GM23338 (cell line): ENCODE data around the gene GRHPR. TPM values are rescaled to one million over a fixed set of nuclear protein-coding genes. Genes with fewer than 3 reads are reported as not detected.

Experiments used
- ATAC-seq: fragments of 200-7000 bp; cut with Tn5 transposase; 3 replicates; pipeline ENCODE4 v1.9.1; 2020
- DNase-seq: peaks from one replicate; pipeline ENCODE4 v3.0.0-alpha.2; 2015; ENCODE audit warnings: low spot score
- H2AFZ ChIP-seq: fragments of 200-600 bp; sonication (generic); 2 replicates; pipeline ENCODE4 v1.8.0; 2016; ENCODE audit warnings: antibody characterized with exemption, mild to moderate bottlenecking, moderate library complexity
- H3F3A ChIP-seq: fragments of 200-600 bp; sonication (generic); replicated peaks from 2 replicates; pipeline ENCODE4 v1.8.0; 2017; ENCODE audit warnings: antibody characterized with exemption, mixed run types, low read depth
- H3K27ac ChIP-seq: fragments of 200-600 bp; sonication (generic); 2 replicates; pipeline ENCODE4 v1.6.1; 2016; ENCODE audit warnings: low read depth
- H3K27me3 ChIP-seq: fragments of 200-600 bp; sonication (generic); 2 replicates; pipeline ENCODE4 v1.8.0; 2016; ENCODE audit warnings: mild to moderate bottlenecking, mixed run types, moderate library complexity; ENCODE audit not compliant: insufficient read depth
- H3K36me3 ChIP-seq: fragments of 200-600 bp; sonication (generic); 2 replicates; pipeline ENCODE4 v1.8.0; 2016; ENCODE audit warnings: mild to moderate bottlenecking; ENCODE audit not compliant: insufficient read depth
- H3K4me1 ChIP-seq: fragments of 200-600 bp; sonication (generic); 2 replicates; pipeline ENCODE4 v1.8.0; 2016; ENCODE audit warnings: mild to moderate bottlenecking, moderate library complexity; ENCODE audit not compliant: insufficient read depth
- H3K4me2 ChIP-seq: fragments of 200-600 bp; sonication (generic); 2 replicates; pipeline ENCODE4 v1.7.1; 2017; ENCODE audit warnings: mixed run types
- H3K4me3 ChIP-seq: fragments of 200-600 bp; sonication (generic); 2 replicates; pipeline ENCODE4 v1.6.1; 2016; ENCODE audit warnings: mixed run types
- H3K79me2 ChIP-seq: fragments of 200-600 bp; sonication (generic); replicated peaks from 2 replicates; pipeline ENCODE4 v1.8.0; 2017; ENCODE audit warnings: mild to moderate bottlenecking; ENCODE audit not compliant: insufficient read depth
- H3K9me2 ChIP-seq: fragments of 200-600 bp; sonication (generic); 2 replicates; pipeline ENCODE4 v1.8.0; 2017; ENCODE audit not compliant: insufficient read depth
- H4K20me1 ChIP-seq: fragments of 200-600 bp; sonication (generic); replicated peaks from 2 replicates; pipeline ENCODE4 v1.8.0; 2017; ENCODE audit warnings: mild to moderate bottlenecking; ENCODE audit not compliant: insufficient read depth
- H3K27ac Mint-ChIP-seq: 2 replicates; pipeline ENCODE4 v1.8.0; 2020; ENCODE audit warnings: inconsistent platforms, mild to moderate bottlenecking, moderate library complexity, mixed read lengths
- H3K27me3 Mint-ChIP-seq: 3 replicates; pipeline ENCODE4 v1.8.0; 2022; ENCODE audit warnings: low read depth, mild to moderate bottlenecking, moderate library complexity, mixed read lengths, inconsistent platforms; ENCODE audit not compliant: insufficient read depth, poor library complexity
- H3K36me3 Mint-ChIP-seq: 3 replicates; pipeline ENCODE4 v1.8.0; 2021; ENCODE audit warnings: low read depth, mild to moderate bottlenecking, inconsistent platforms, moderate library complexity, mixed read lengths
- H3K4me1 Mint-ChIP-seq: 3 replicates; pipeline ENCODE4 v1.8.0; 2020; ENCODE audit warnings: mild to moderate bottlenecking, inconsistent platforms, mixed read lengths
- H3K4me3 Mint-ChIP-seq: 3 replicates; pipeline ENCODE4 v1.8.0; 2021; ENCODE audit warnings: moderate library complexity, mild to moderate bottlenecking, inconsistent platforms, mixed read lengths
- H3K9me3 Mint-ChIP-seq: 3 replicates; pipeline ENCODE4 v1.8.0; 2020; ENCODE audit warnings: moderate library complexity, mild to moderate bottlenecking, inconsistent platforms, mixed read lengths
- CREB1 ChIP-seq: fragments of 250-450 bp; sonication (Bioruptor Pico); IDR thresholded peaks from 2 replicates; pipeline ENCODE4 v1.5.0; 2020; ENCODE audit warnings: low read depth, mild to moderate bottlenecking, moderate library complexity
- EZH2 ChIP-seq: fragments of 200-600 bp; sonication (generic); IDR thresholded peaks from one replicate; pipeline ENCODE4 v1.8.0; 2017; ENCODE audit warnings: antibody characterized with exemption, mild to moderate bottlenecking, low read depth; ENCODE audit not compliant: unreplicated experiment
- EZH2phosphoT487 ChIP-seq: fragments of 200-600 bp; sonication (generic); IDR thresholded peaks from one replicate; pipeline ENCODE4 v1.8.1; 2018; ENCODE audit warnings: antibody characterized with exemption; ENCODE audit not compliant: unreplicated experiment
- JUNB ChIP-seq: IDR thresholded peaks from one replicate; pipeline ENCODE4 v1.6.1; 2016; ENCODE audit warnings: antibody characterized with exemption; ENCODE audit not compliant: unreplicated experiment
- NANOG ChIP-seq: IDR thresholded peaks from 2 replicates; pipeline ENCODE4 v1.6.1; 2016; ENCODE audit warnings: antibody characterized with exemption, borderline replicate concordance
- POLR2AphosphoS5 ChIP-seq: IDR thresholded peaks from 2 replicates; pipeline ENCODE4 v1.6.1; 2016; ENCODE audit warnings: antibody characterized with exemption, low read depth
- STAT1 ChIP-seq: IDR thresholded peaks from one replicate; pipeline ENCODE4 v1.6.1; 2016; ENCODE audit warnings: antibody characterized with exemption; ENCODE audit not compliant: unreplicated experiment
- ZNF114 ChIP-seq: fragments of 250-450 bp; sonication (Bioruptor Pico); IDR thresholded peaks from 2 replicates; pipeline ENCODE4 v1.5.0; 2020; ENCODE audit warnings: mild to moderate bottlenecking, moderate library complexity
- ZNF331 ChIP-seq: fragments of 250-450 bp; sonication (Bioruptor Pico); IDR thresholded peaks from 2 replicates; pipeline ENCODE4 v1.5.0; 2020; ENCODE audit warnings: low read depth, mild to moderate bottlenecking, moderate library complexity
- polyA plus RNA-seq: library from polyadenylated mRNA; unstranded; fragments of >200 nt; fragmentation: Nextera tagmentation; extraction: Ambion mirVana; gene quantifications from 2 replicates; pipeline ENCODE4 v1.2.1, GENCODE V29; 2016
- total RNA-seq: library from RNA; depleted of rRNA; stranded (reverse); fragments of >200 nt; shearing (Covaris generic); gene quantifications from 2 replicates; pipeline ENCODE4 v1.2.3, GENCODE V29; 2014
- TF ChIP-seq, protein P1 (sequence below): IDR thresholded peaks from 2 replicates; pipeline ENCODE4 v1.6.1; 2016; ENCODE audit warnings: antibody characterized with exemption
- TF ChIP-seq, protein P2 (sequence below), 2 experiments: fragments of 200-600 bp in 1 of 2; sonication (generic) in 1 of 2; conservative IDR thresholded peaks; 2 replicates each; pipeline versions ENCODE4 v1.5.1 to v1.6.1; 2016 to 2017; ENCODE audit warnings: antibody characterized with exemption in 2 of 2, low read depth in 2 of 2, mild to moderate bottlenecking in 2 of 2, moderate library complexity in 1 of 2
- TF ChIP-seq, protein P3 (sequence below): IDR thresholded peaks from one replicate; pipeline ENCODE4 v1.6.1; 2018; ENCODE audit warnings: antibody characterized with exemption; ENCODE audit not compliant: unreplicated experiment
- TF ChIP-seq, protein P4 (sequence below): fragments of 250-450 bp; sonication (Bioruptor Pico); IDR thresholded peaks from 2 replicates; pipeline ENCODE4 v1.5.0; 2020; ENCODE audit warnings: mild to moderate bottlenecking, moderate library complexity

The GRHPR gene
- total and polyA plus RNA-seq, 2 experiments from 2014 or later: 69.0 to 128 TPM

DNA sequence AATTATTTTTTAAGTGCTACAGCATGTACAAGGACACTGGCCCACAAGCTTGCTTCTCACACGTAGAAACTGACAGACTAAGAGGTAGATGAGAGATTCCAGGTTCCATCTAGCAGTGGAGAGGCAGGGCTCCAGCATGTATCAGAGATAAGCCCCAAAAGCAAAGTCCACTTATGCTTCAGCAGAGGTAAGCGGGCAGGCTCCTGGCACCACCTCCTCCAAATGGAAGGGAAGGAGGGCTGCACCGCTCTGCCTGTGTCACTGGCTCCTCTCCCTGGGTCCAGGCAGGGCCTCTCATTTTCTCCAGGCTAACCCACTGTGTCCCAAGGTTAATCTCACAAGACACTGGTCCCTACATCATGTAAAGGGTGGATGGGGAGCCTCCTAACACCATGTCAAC, 15.9 kb downstream of the GRHPR start:
- no peaks in the 10 kb centered on the region for H3K9me3 Mint-ChIP-seq
- H3K27me3 ChIP-seq: no peaks in the 10 kb centered on the region
- no peaks in the 10 kb centered on the region for H3K27me3 Mint-ChIP-seq
- no peak overlapping the region for H3K27ac ChIP-seq
- no peak overlapping the region for H3K4me3 ChIP-seq
- no peak overlapping the region for H3K27ac Mint-ChIP-seq
- TF ChIP-seq EZH2phosphoT487 (no peak), STAT1 (no peak), EZH2 (no peak), POLR2AphosphoS5 (no peak), ZNF114 (no peak), ZNF331 (no peak), JUNB (no peak), NANOG (no peak), CREB1 (CRISPR knock-in tag) (no peak)
- TF ChIP-seq, protein P1, sequence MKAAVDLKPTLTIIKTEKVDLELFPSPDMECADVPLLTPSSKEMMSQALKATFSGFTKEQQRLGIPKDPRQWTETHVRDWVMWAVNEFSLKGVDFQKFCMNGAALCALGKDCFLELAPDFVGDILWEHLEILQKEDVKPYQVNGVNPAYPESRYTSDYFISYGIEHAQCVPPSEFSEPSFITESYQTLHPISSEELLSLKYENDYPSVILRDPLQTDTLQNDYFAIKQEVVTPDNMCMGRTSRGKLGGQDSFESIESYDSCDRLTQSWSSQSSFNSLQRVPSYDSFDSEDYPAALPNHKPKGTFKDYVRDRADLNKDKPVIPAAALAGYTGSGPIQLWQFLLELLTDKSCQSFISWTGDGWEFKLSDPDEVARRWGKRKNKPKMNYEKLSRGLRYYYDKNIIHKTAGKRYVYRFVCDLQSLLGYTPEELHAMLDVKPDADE: no peak
- TF ChIP-seq, protein P2, sequence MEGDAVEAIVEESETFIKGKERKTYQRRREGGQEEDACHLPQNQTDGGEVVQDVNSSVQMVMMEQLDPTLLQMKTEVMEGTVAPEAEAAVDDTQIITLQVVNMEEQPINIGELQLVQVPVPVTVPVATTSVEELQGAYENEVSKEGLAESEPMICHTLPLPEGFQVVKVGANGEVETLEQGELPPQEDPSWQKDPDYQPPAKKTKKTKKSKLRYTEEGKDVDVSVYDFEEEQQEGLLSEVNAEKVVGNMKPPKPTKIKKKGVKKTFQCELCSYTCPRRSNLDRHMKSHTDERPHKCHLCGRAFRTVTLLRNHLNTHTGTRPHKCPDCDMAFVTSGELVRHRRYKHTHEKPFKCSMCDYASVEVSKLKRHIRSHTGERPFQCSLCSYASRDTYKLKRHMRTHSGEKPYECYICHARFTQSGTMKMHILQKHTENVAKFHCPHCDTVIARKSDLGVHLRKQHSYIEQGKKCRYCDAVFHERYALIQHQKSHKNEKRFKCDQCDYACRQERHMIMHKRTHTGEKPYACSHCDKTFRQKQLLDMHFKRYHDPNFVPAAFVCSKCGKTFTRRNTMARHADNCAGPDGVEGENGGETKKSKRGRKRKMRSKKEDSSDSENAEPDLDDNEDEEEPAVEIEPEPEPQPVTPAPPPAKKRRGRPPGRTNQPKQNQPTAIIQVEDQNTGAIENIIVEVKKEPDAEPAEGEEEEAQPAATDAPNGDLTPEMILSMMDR (conservative IDR thresholded peaks at IDR 0.05; ENCODE audit: low read depth in 2 of 2): no peak
- TF ChIP-seq, protein P3, sequence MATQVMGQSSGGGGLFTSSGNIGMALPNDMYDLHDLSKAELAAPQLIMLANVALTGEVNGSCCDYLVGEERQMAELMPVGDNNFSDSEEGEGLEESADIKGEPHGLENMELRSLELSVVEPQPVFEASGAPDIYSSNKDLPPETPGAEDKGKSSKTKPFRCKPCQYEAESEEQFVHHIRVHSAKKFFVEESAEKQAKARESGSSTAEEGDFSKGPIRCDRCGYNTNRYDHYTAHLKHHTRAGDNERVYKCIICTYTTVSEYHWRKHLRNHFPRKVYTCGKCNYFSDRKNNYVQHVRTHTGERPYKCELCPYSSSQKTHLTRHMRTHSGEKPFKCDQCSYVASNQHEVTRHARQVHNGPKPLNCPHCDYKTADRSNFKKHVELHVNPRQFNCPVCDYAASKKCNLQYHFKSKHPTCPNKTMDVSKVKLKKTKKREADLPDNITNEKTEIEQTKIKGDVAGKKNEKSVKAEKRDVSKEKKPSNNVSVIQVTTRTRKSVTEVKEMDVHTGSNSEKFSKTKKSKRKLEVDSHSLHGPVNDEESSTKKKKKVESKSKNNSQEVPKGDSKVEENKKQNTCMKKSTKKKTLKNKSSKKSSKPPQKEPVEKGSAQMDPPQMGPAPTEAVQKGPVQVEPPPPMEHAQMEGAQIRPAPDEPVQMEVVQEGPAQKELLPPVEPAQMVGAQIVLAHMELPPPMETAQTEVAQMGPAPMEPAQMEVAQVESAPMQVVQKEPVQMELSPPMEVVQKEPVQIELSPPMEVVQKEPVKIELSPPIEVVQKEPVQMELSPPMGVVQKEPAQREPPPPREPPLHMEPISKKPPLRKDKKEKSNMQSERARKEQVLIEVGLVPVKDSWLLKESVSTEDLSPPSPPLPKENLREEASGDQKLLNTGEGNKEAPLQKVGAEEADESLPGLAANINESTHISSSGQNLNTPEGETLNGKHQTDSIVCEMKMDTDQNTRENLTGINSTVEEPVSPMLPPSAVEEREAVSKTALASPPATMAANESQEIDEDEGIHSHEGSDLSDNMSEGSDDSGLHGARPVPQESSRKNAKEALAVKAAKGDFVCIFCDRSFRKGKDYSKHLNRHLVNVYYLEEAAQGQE: no peak
- TF ChIP-seq, protein P4, sequence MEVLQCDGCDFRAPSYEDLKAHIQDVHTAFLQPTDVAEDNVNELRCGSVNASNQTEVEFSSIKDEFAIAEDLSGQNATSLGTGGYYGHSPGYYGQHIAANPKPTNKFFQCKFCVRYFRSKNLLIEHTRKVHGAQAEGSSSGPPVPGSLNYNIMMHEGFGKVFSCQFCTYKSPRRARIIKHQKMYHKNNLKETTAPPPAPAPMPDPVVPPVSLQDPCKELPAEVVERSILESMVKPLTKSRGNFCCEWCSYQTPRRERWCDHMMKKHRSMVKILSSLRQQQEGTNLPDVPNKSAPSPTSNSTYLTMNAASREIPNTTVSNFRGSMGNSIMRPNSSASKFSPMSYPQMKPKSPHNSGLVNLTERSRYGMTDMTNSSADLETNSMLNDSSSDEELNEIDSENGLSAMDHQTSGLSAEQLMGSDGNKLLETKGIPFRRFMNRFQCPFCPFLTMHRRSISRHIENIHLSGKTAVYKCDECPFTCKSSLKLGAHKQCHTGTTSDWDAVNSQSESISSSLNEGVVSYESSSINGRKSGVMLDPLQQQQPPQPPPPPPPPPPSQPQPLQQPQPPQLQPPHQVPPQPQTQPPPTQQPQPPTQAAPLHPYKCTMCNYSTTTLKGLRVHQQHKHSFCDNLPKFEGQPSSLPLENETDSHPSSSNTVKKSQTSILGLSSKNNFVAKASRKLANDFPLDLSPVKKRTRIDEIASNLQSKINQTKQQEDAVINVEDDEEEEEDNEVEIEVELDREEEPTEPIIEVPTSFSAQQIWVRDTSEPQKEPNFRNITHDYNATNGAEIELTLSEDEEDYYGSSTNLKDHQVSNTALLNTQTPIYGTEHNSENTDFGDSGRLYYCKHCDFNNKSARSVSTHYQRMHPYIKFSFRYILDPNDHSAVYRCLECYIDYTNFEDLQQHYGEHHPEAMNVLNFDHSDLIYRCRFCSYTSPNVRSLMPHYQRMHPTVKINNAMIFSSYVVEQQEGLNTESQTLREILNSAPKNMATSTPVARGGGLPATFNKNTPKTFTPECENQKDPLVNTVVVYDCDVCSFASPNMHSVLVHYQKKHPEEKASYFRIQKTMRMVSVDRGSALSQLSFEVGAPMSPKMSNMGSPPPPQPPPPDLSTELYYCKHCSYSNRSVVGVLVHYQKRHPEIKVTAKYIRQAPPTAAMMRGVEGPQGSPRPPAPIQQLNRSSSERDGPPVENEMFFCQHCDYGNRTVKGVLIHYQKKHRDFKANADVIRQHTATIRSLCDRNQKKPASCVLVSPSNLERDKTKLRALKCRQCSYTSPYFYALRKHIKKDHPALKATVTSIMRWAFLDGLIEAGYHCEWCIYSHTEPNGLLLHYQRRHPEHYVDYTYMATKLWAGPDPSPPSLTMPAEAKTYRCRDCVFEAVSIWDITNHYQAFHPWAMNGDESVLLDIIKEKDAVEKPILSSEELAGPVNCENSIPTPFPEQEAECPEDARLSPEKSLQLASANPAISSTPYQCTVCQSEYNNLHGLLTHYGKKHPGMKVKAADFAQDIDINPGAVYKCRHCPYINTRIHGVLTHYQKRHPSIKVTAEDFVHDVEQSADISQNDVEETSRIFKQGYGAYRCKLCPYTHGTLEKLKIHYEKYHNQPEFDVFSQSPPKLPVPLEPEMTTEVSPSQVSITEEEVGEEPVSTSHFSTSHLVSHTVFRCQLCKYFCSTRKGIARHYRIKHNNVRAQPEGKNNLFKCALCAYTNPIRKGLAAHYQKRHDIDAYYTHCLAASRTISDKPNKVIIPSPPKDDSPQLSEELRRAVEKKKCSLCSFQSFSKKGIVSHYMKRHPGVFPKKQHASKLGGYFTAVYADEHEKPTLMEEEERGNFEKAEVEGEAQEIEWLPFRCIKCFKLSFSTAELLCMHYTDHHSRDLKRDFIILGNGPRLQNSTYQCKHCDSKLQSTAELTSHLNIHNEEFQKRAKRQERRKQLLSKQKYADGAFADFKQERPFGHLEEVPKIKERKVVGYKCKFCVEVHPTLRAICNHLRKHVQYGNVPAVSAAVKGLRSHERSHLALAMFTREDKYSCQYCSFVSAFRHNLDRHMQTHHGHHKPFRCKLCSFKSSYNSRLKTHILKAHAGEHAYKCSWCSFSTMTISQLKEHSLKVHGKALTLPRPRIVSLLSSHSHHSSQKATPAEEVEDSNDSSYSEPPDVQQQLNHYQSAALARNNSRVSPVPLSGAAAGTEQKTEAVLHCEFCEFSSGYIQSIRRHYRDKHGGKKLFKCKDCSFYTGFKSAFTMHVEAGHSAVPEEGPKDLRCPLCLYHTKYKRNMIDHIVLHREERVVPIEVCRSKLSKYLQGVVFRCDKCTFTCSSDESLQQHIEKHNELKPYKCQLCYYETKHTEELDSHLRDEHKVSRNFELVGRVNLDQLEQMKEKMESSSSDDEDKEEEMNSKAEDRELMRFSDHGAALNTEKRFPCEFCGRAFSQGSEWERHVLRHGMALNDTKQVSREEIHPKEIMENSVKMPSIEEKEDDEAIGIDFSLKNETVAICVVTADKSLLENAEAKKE (CRISPR knock-in tag): no peak
- peaks cover 40% of the 10 kb centered on the region for H3K79me2 ChIP-seq
- peaks cover 87% of the 10 kb centered on the region for H3K36me3 Mint-ChIP-seq
- H4K20me1 ChIP-seq: peaks cover 30% of the 10 kb centered on the region
- H3K4me2 ChIP-seq: no peak overlapping the region
- no peak overlapping the region for H3K4me3 Mint-ChIP-seq
- H3K4me1 ChIP-seq: peaks cover 17% of the 10 kb centered on the region; the same call in 1 of the 2 replicates
- peaks cover 15% of the 10 kb centered on the region for H3K4me1 Mint-ChIP-seq
- peaks cover 26% of the 10 kb centered on the region for H3K36me3 ChIP-seq
- 0 out of 2 replicates have a peak, but pooled peaks cover 13% of the 10 kb centered on the region for H3F3A ChIP-seq
- H3K9me2 ChIP-seq: no peaks in the 10 kb centered on the region
- no peak for DNase-seq
- ATAC-seq: no peak
- H2AFZ ChIP-seq: no peak overlapping the region
